ENCODE measurements around the gene F2. TPM values are rescaled to one million over a fixed set of nuclear protein-coding genes. Genes with fewer than 3 reads are reported as not detected.

Gene F2
- total and polyA plus RNA-seq, 2 donors (not counting 1 experiment from before 2014, with no cell fraction given), result not detected

- Histone ChIP-seq H3K4me3 (replicated peaks in 1 of 4; ENCODE audit: control extremely low read depth in 1 of 4, insufficient read depth in 1 of 4, low read depth in 3 of 4, low read length in 4 of 4) (no peak overlapping the region), H3K36me3 (ENCODE audit: control insufficient read depth, insufficient read depth, low read length) (peaks cover 13% of the 10 kb centered on the region), H3K4me1 (ENCODE audit: control insufficient read depth, extremely low read depth, insufficient read depth, low read length) (no peaks in the 10 kb centered on the region), H3K9ac (ENCODE audit: insufficient read depth, low read length) (no peak overlapping the region), H3K4me2 (ENCODE audit: extremely low read depth, insufficient read depth, low read length) (no peak overlapping the region), H3K27ac (ENCODE audit: insufficient read depth, low read length) (no peak overlapping the region), H3K79me2 (ENCODE audit: control insufficient read depth, insufficient read depth, low read length) (no peaks in the 10 kb centered on the region), H3K27me3 (ENCODE audit: control insufficient read depth, insufficient read depth, low read length) (no peaks in the 10 kb centered on the region), H2AFZ (ENCODE audit: low read length) (no peak overlapping the region), H3K9me3 (ENCODE audit: control insufficient read depth, insufficient read depth, low read depth, low read length) (no peaks in the 10 kb centered on the region), H4K20me1 (ENCODE audit: control insufficient read depth, extremely low read depth, insufficient read depth, low read length) (no peaks in the 10 kb centered on the region)
- no peak for TF ChIP-seq CTCF (conservative IDR thresholded peaks at IDR 0.05 in 1 of 2, IDR thresholded peaks at IDR 0.05 in 1 of 2; ENCODE audit: low read depth in 1 of 2, low read length in 2 of 2)
- no peak for TF ChIP-seq EZH2 (IDR thresholded peaks at IDR 0.05; ENCODE audit: low read length, missing control alignments)
- DNase-seq (ENCODE audit: low read depth in 2 of 2), result no peak
Observed at GRCh38 chr11:46776878-46777277, 57.9 kb downstream of the F2 start.

- H3K9ac ChIP-seq (ENCODE audit: insufficient read depth, low read length), result no peak overlapping the region
- H3K4me2 ChIP-seq (ENCODE audit: extremely low read depth, insufficient read depth, low read length), result no peak overlapping the region
- peaks cover 11% of the 10 kb centered on the region for H3K36me3 ChIP-seq (ENCODE audit: control insufficient read depth, insufficient read depth, low read length)
- no peaks in the 10 kb centered on the region for H3K4me1 ChIP-seq (ENCODE audit: control insufficient read depth, extremely low read depth, insufficient read depth, low read length)
- no peak overlapping the region for H3K27ac ChIP-seq (ENCODE audit: insufficient read depth, low read length)
- H3K4me3 ChIP-seq (replicated peaks in 1 of 4; ENCODE audit: control extremely low read depth in 1 of 4, insufficient read depth in 1 of 4, low read depth in 3 of 4, low read length in 4 of 4), result no peak overlapping the region
- no peaks in the 10 kb centered on the region for H4K20me1 ChIP-seq (ENCODE audit: control insufficient read depth, extremely low read depth, insufficient read depth, low read length)
- TF ChIP-seq EZH2 (IDR thresholded peaks at IDR 0.05; ENCODE audit: low read length, missing control alignments), result no peak
- no peak for TF ChIP-seq CTCF (conservative IDR thresholded peaks at IDR 0.05 in 1 of 2, IDR thresholded peaks at IDR 0.05 in 1 of 2; ENCODE audit: low read depth in 1 of 2, low read length in 2 of 2)
- H2AFZ ChIP-seq (ENCODE audit: low read length), result no peak overlapping the region
- no peaks in the 10 kb centered on the region for H3K9me3 ChIP-seq (ENCODE audit: control insufficient read depth, insufficient read depth, low read depth, low read length)
- no peaks in the 10 kb centered on the region for H3K27me3 ChIP-seq (ENCODE audit: control insufficient read depth, insufficient read depth, low read length)
- no peaks in the 10 kb centered on the region for H3K79me2 ChIP-seq (ENCODE audit: control insufficient read depth, insufficient read depth, low read length)
- DNase-seq (ENCODE audit: low read depth in 2 of 2), result no peak
Observed at GRCh38 chr11:46778416-46778815, 59.4 kb downstream of the F2 start.

Other genes starting within 250 kb of the F2 start
- gene AMBRA1, start 125.2 kb upstream of the F2 start, total RNA-seq, result 16.4 and 23.3 TPM in 2 replicates
- gene AMBRA1, start 125.2 kb upstream of the F2 start, polyA plus RNA-seq, result 8.3 and 13.9 TPM in 2 replicates
- gene HARBI1, start 102.0 kb upstream of the F2 start, total RNA-seq, result 6.4 and 7.6 TPM in 2 replicates
- gene HARBI1, start 102.0 kb upstream of the F2 start, polyA plus RNA-seq, result 4.9 TPM in 2 replicates
- gene ATG13, start 101.7 kb upstream of the F2 start, total RNA-seq, result 50.3 and 67.4 TPM in 2 replicates
- gene ATG13, start 101.7 kb upstream of the F2 start, polyA plus RNA-seq, result 42.0 and 44.9 TPM in 2 replicates
- 28.8 and 38.0 TPM in 2 replicates for gene ARHGAP1, start 18.6 kb upstream of the F2 start, total RNA-seq
- gene ARHGAP1, start 18.6 kb upstream of the F2 start, polyA plus RNA-seq, result 34.4 and 41.0 TPM in 2 replicates
- gene ZNF408, start 18.2 kb upstream of the F2 start, total RNA-seq, result 6.9 and 7.9 TPM in 2 replicates
- gene ZNF408, start 18.2 kb upstream of the F2 start, polyA plus RNA-seq, result 4.2 and 5.9 TPM in 2 replicates
- gene CKAP5, start 127.1 kb downstream of the F2 start, total RNA-seq, result 61.4 and 111 TPM in 2 replicates
- 64.7 and 91.9 TPM in 2 replicates for gene CKAP5, start 127.1 kb downstream of the F2 start, polyA plus RNA-seq
- 1.3 TPM in 2 replicates for gene LRP4, start 199.3 kb downstream of the F2 start, total RNA-seq
- gene LRP4, start 199.3 kb downstream of the F2 start, polyA plus RNA-seq, result 2.9 and 3.3 TPM in 2 replicates
- 13.9 and 15.5 TPM in 2 replicates for gene CSTPP1, start 217.5 kb downstream of the F2 start, total RNA-seq
- gene CSTPP1, start 217.5 kb downstream of the F2 start, polyA plus RNA-seq, result 34.1 TPM in 2 replicates

Data from fibroblast of lung (primary cell).